Measurements from ENCODE around the gene CNPY1. TPM values are rescaled to one million over a fixed set of nuclear protein-coding genes. Genes with fewer than 3 reads are reported as not detected.
"Not testable (repeated sequence)": the region's sequence is repeated elsewhere in the genome, so short reads cannot be mapped to it uniquely, and the experiment has no call there.

Gene CNPY1
- polyA plus RNA-seq, 10 donors: 0.11 to 0.72 (median 0.29) TPM; not detected in 3

GRCh38 chr7:155579565-155579964 is 33.2 kb upstream of the CNPY1 start:
- no peak for DNase-seq

GRCh38 chr7:155578016-155578415 is 31.7 kb upstream of the CNPY1 start:
- no peak for DNase-seq

- no peak for DNase-seq
Observed at GRCh38 chr7:155577509-155577905, 31.1 kb upstream of the CNPY1 start.

GRCh38 chr7:155576900-155577508 is 30.6 kb upstream of the CNPY1 start:
- no peak for DNase-seq

- no peak for DNase-seq
Observed at GRCh38 chr7:155576416-155576815, 30.1 kb upstream of the CNPY1 start.

GRCh38 chr7:155574556-155575290 is 28.4 kb upstream of the CNPY1 start:
- no peak for DNase-seq

- DNase-seq: no peak
Observed at GRCh38 chr7:155571581-155572345, 25.4 kb upstream of the CNPY1 start.

GRCh38 chr7:155570991-155571390 is 24.6 kb upstream of the CNPY1 start:
- DNase-seq: no peak

- DNase-seq: no peak
Observed at GRCh38 chr7:155570171-155570958, 24.0 kb upstream of the CNPY1 start.

GRCh38 chr7:155569681-155570080 is 23.3 kb upstream of the CNPY1 start:
- no peak for DNase-seq

- no peak for DNase-seq
Observed at GRCh38 chr7:155568842-155569494, 22.6 kb upstream of the CNPY1 start.

GRCh38 chr7:155568333-155568660 is 21.9 kb upstream of the CNPY1 start:
- no peak for DNase-seq

GRCh38 chr7:155567646-155568332 is 21.4 kb upstream of the CNPY1 start:
- DNase-seq: peak in 2 of 3 donors; percentile 20 to 26

- no peak for DNase-seq
Observed at GRCh38 chr7:155566011-155566836, 19.9 kb upstream of the CNPY1 start.

GRCh38 chr7:155565596-155565995 is 19.2 kb upstream of the CNPY1 start:
- DNase-seq: no peak

GRCh38 chr7:155562976-155563375 is 16.6 kb upstream of the CNPY1 start:
- not testable (repeated sequence) for DNase-seq

- no peak for DNase-seq
Observed at GRCh38 chr7:155562106-155562505, 15.7 kb upstream of the CNPY1 start.

GRCh38 chr7:155560982-155561686 is 14.8 kb upstream of the CNPY1 start:
- no peak for DNase-seq

GRCh38 chr7:155560196-155560885 is 14.0 kb upstream of the CNPY1 start:
- DNase-seq: no peak
